LNCAP (cell line): ENCODE results near the gene PCK2.

ENCODE experiments used
- TF ChIP-seq, protein P1 (sequence below): fragments of 450-650 bp; IDR thresholded peaks from 2 replicates; pipeline ENCODE4 v1.5.1; 2017; ENCODE audit warnings: mild to moderate bottlenecking

Gene PCK2

DNA sequence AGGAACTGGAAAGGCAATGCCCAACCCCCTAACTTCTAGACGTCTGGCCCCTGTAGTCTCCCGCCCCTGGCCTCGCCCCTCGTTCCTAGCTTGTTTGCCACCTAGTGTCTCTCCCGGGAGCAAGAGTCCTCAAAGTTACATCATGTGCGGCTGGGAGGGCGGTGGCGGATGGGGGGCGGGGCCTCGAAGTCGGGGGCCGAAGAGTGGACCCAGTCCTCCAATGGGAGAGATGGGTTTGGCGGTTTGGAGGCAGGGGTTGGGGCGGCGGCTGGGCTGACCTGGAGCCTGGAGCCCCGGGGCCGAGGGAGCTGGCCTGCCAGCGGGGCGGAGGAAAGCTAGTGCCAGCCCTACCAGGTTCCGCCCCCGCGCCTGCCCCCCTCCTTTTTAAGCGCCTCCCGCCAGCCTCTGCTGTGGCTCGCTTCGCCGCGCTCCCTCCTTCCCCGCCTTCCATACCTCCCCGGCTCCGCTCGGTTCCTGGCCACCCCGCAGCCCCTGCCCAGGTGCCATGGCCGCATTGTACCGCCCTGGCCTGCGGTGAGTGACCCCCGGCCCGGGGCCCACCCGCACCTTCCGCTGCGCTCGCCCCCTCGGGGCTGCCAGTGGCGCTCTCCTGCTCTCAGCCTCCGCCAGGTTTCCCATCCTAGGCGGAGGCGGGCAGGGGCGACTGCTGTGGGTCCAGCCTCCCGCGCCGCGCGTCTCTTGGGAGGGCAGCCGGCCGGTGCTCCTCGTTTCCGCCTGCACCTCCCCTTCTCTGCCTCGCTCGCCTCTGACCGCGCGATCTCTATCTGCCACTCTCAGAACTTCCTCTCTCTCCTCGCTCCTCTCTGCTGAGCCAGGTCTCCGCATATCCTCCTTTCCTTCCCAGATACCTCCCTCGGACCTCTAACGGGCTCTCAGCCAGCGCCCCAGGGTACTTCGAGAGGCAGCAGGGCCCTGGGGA lies at the start of gene PCK2:
Gene PCK2 (plus strand): TSS at position 411 of the 940 bp plus-strand sequence. CDS start 95 bp downstream, at position 506.
- TF ChIP-seq, protein P1, sequence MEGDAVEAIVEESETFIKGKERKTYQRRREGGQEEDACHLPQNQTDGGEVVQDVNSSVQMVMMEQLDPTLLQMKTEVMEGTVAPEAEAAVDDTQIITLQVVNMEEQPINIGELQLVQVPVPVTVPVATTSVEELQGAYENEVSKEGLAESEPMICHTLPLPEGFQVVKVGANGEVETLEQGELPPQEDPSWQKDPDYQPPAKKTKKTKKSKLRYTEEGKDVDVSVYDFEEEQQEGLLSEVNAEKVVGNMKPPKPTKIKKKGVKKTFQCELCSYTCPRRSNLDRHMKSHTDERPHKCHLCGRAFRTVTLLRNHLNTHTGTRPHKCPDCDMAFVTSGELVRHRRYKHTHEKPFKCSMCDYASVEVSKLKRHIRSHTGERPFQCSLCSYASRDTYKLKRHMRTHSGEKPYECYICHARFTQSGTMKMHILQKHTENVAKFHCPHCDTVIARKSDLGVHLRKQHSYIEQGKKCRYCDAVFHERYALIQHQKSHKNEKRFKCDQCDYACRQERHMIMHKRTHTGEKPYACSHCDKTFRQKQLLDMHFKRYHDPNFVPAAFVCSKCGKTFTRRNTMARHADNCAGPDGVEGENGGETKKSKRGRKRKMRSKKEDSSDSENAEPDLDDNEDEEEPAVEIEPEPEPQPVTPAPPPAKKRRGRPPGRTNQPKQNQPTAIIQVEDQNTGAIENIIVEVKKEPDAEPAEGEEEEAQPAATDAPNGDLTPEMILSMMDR = no peak

DNA sequence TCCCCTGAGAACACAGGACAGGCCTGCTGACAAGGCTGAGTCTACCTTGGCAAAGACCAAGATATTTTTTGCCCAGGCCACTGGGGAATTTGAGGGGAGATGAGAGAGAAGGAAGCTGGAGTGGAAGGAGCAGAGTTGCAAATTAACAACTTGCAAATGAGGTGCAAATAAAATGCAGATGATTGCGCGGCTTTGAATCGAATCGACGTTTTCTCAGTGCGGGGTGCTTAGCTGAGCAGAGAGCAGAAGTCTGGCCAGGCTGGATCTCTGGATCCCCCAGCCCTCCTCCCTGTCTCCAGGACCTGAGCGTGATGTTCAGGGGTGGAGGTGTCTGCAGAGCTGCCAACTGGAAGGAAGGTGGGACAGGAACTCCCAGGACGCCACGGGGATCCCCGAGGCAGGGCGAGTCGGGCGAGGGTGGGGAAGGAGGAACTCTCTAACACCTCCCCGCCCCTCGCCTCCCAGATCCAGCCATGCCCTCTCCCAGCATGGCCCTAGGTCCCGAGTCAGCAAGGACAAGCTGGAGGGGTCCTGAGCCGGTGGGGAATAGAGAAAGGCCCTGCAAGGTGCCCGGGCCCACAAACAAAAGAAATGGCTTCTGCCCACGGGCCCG lies 42.8 kb upstream of the PCK2 start:
- TF ChIP-seq, protein P1 = no peak

GRCh38 chr14:24051789-24052655 lies 42.1 kb upstream of the PCK2 start, which contains the start of gene CARMIL3:
Gene CARMIL3, plus strand, starts transcription at chr14:24052009. Its CDS starts 145 bp downstream, at chr14:24052154.
- TF ChIP-seq, protein P1 = no peak

- TF ChIP-seq, protein P1 = no peak
Observed at GRCh38 chr14:24052656-24053547, 41.2 kb upstream of the PCK2 start.

DNA sequence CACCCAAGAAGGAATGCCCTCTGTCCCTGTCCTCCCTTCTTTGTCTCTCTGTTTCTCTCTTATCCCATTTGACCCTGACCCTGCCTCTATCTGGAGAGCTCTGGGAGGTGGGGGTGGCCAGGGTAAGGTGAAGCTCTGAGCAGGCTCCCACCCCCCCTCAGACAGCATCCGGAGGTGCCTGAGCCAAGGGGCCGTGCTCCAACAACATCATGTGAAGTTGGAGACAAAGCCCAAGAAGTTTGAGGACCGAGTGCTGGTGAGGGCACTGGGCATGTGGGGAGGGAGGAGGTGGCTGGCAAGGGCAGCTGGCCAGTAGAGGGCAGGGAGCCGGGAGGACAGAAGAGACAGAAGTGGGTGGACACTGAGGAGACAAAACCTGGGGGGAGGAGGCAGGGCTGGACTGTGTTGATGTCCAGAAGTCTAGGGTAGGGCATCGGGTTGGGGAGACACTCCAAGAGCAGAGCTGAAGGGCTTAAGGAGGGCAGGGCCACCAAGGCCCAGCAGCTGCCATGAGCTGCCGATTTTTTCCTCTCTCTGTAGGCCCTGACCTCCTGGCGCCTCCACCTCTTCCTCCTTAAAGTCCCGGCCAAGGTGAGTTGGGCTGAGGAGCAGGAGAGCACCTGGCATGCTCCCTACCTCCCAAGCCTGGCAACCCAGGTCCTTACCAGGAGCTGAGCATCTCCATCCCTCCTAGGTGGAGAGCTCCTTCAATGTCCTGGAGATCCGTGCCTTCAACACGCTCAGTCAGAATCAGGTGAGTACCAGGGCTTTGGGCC lies 40.4 kb upstream of the PCK2 start:
- TF ChIP-seq, protein P1 = no peak

DNA sequence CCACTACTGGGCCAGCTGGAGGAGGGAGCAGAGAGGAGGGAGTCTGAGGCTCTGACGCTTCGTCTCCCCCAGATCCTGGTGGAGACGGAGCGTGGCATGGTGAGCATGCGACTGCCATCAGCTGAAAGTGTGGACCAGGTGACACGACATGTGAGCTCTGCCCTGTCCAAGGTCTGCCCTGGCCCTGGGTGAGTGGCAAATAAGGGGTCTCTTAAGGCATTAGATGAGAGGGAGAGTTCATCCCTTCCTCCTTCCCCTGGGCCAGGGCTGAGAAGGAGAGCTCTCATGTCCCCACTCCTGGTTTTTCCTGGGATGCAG lies 39.8 kb upstream of the PCK2 start:
- TF ChIP-seq, protein P1 = no peak
